Fibroblast of lung (primary cell): ENCODE measurements around the gene TNFAIP8L3.

Experiments
- CTCF ChIP-seq, 2 donors: IDR thresholded peaks in 1 of 2; conservative IDR thresholded peaks in 1 of 2; 1 replicate in 1 of 2; 2 replicates in 1 of 2; pipeline ENCODE4 v1.5.1; 2011 to 2012; ENCODE audit warnings: low read length in 2 of 2, control low read depth in 1 of 2, inconsistent platforms in 1 of 2, low read depth in 1 of 2, mild to moderate bottlenecking in 1 of 2
- EZH2 ChIP-seq: IDR thresholded peaks from 2 replicates; pipeline ENCODE4 v1.5.1; 2012; ENCODE audit warnings: low read length, control low read depth, mild to moderate bottlenecking; ENCODE audit errors: missing control alignments

DNA sequence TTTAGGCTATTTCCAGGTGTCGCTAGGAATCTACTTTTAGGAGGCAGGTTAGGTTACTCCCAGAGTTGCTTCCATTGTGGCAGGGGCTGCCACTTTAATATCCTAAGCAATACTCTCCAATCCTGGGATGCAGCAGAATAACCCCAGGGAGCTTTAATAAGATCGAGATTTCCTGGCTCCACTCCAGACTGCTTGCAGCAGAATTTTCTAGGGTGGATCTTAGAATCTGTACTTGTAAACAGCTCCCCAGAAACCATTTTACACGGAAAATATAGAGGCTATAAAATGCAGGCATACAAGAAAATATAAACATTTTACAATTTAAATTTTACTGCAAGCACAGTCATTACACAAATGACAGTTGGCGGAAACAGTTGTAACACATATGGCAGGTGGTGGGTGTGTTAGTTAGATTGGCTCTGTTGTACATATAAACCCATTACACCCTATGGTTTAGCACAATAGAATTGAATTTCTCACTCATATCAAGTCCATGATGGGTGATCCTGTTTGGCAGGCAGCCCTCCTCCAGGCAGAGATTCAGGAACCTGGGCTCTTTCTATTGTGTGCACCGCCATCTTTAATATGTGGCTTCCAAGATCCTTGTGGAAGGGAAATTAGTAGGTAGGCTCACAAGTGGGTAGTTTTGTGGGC lies 35.0 kb upstream of the TNFAIP8L3 start:
- TF ChIP-seq CTCF (conservative IDR thresholded peaks at IDR 0.05 in 1 of 2, IDR thresholded peaks at IDR 0.05 in 1 of 2; ENCODE audit: low read depth in 1 of 2, low read length in 2 of 2) (no peak), EZH2 (no peak)
